ENCODE data around the gene SAP25.
"Not testable (repeated sequence)": the region's sequence is repeated elsewhere in the genome, so short reads cannot be mapped to it uniquely, and the experiment has no call there.

The SAP25 gene

DNA sequence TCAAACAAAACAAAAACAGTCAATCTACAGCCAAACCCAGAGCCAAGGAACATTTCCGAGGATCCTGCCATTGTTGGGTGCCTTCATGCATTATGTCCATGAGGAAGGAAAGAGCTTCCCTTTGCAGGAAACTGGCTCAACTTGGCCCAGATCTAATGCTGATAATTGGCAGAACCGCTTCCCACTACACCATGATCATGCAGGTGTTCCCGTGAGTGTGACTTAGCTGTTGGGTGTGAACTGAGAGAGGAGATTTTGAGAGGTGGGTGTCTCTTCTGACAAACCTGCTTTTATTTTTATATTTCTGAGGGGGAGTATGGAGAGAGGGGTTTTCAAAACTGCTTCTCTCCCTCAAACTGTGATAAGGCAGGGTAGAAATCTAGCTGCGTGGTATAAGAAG is 14.6 kb downstream of the SAP25 start:
- no peak for ATAC-seq

DNA sequence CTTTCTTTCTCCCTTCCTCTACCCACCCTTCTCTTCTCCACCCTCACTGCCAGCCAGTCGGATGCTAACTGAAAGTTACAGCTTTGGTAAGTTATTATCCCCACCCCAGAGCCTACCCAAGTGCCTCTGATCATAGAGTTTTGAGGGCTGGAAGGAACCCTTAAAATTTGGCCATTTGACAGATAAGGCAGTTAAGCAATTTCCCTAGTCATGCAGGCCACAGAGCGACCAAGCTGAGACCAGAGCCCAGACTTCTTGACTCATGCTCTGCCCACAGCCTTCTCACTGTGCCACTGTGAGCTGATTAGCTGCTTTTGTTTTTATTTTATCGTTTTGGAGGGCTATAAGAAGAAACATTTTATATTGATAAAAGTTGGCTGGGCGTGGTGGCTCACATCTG is 17.2 kb downstream of the SAP25 start:
- ATAC-seq, result no peak

DNA sequence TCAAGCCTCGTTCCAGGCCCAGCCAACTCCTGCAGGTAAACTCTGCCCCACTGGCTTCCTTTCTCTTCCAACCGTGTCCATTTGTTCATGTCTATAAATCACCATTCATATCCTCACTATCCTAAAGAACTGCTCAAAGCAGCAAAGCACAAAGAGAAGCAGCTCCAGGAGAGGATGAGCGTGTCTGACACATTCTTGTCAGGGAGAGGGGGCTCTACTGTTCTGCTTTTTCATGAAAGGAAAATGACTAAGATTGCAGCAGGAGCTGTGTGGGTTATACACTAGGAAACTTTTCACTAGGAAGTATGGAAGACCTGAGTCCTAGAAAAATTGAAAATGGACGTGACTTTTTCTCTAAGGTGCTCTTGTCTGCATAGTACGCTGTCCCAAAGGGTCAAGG is 18.0 kb downstream of the SAP25 start:
- no peak for ATAC-seq

DNA sequence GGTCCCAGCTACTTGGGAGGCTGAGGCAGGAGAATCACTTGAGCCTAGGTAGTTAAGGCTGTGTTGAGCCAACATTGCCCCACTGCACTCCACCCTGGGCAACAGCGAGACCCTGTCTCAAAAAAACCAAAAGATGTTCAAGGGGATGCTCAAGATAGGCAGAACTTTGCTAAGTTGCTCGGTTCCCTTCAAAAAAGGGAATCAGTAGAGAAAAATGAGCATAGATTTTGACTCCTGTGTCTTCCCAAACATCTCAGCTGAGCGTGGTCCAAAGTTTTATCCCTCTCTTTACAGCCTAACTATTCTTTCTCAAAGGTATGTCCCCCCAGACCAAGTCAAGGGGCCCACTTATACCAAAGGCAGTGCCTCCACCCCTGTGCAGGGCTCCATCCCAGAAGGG is 20.7 kb downstream of the SAP25 start:
- no peak for ATAC-seq

DNA sequence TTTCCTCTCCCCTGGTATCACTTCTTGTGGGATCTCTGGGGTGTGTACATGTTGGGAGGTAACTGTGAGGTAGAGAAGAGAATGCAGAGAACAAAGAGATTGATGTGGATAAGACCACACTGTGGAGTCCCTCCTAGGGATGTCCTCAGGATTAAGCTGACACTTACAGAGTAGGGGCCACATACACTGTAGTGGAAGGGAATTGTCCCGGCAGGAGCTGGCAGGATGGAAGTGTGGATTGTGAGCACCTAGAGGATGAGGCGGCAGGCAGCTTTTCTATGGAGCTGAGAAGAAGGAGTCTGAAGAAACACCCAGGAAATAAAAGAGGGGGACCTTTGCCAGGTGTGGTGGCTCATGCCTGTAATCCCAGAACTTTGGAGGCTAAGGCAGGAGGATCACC is 21.2 kb downstream of the SAP25 start:
- ATAC-seq, result no peak

DNA sequence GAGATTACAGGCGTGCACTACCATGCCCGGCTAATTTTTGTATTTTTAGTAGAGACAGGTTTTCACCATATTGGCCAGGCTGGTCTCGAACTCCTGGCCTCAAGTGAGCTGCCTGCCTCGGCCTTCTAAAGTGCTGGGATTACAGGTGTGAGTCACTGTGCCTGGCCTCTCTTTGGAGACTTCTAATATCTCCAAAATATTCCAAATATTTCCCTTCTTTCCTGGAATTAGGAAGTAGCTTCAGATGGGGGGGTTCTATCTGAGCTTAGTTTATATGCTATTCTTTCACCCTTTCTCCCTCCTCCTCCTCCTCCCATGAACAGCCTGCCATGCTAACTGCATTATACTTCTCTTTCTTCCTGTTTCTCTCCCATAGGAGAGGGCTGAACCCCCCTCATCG is 25.3 kb downstream of the SAP25 start:
- ATAC-seq, result not testable (repeated sequence)

DNA sequence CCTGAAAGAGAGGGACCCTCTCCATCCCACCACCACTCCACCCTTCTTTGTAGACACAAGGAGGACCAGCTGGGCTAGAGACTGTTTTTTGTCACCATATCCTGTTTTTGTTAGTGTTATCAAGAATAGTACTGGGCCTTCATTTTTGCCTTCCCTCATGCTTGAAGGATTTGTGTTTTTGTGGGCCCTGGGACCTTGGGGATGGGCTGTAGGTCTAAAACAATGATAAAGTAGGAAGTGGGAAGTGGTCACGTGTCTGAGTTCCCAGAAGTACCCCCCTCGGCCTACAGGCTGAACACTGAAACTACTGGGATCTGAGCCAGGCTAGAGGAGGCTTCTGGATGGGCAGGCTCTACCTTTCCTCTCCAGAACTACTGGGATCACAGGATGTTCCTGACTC is 25.8 kb downstream of the SAP25 start:
- no peak for ATAC-seq

DNA sequence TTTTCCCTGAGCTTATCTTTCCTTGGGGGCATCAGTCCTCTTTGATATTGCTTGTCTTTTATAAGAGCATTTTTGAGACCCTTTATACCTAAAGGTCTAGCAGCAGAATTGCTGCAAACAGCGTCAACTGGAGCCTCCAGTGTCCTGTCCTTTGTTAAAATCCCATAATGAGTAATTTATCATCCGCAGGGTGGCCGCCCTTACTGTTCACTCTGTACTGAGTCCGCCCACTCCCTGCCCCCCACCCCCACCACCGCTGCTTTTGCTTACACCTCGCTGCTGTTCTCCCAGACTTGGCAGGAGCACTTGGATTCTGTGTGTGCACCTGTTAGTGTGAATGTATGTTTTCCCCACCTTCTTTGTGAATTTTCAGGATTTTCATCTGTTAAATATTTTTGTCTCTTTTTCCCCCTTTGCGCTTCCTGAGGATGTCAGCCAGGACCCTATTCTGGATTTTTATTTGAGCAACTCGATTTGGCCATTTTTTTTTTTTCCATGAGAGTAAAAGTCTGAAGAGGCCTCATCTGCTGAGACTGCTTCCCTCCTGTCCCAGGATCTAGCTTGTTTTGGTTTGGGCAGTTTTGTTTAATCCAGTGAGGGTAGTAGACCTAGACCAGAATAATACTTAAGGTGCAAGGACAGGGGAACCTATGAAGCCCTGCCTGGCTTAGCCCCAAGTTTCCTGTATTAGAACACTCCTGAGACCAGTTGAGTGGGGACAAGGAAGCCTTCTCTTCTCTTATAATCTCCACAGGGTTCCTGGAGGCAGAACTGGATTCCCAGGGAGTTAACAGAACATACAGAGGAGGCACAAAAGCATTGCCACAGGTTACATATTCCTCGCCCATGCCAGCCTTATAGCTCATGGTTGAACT is 26.5 kb downstream of the SAP25 start:
- ATAC-seq, result no peak

DNA sequence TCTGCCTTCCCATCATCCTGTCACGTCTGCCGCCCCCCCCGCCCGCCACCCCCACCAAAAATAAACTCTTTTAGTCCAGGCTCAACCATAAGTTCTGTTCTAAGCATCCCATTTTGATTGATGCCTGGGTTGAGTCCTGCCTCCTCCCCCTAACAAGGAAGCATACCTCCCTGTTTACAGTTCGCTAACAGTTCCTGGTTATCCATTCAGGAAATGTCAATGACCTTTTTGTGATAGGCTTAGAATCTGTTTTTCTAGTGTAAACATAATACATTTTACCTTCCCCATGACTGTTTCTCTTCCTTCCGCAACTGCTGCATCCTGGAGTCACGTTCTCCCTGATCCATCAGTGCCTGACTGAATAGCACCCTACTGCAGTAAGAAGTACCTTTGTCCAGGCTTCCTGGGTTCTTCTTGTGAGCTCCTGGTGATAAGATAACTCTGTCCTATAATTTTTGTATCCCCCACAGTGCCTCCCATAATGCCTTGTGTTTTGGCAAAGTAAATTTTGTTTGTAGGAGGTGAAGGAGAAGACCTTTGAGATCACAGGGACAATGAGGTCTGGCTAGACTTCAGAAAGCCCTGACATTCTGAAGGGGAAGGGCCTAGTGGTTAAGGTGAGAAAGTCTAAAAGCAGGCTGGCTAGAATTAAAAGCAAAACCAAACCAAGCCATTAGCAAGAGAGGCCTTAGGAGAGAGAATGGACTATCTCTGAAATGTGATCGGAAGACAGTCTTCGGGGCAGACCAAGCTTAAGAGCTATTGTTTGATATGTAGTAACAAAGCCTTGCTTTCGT is 27.4 kb downstream of the SAP25 start:
- peak; percentile 27 to 29 for ATAC-seq

DNA sequence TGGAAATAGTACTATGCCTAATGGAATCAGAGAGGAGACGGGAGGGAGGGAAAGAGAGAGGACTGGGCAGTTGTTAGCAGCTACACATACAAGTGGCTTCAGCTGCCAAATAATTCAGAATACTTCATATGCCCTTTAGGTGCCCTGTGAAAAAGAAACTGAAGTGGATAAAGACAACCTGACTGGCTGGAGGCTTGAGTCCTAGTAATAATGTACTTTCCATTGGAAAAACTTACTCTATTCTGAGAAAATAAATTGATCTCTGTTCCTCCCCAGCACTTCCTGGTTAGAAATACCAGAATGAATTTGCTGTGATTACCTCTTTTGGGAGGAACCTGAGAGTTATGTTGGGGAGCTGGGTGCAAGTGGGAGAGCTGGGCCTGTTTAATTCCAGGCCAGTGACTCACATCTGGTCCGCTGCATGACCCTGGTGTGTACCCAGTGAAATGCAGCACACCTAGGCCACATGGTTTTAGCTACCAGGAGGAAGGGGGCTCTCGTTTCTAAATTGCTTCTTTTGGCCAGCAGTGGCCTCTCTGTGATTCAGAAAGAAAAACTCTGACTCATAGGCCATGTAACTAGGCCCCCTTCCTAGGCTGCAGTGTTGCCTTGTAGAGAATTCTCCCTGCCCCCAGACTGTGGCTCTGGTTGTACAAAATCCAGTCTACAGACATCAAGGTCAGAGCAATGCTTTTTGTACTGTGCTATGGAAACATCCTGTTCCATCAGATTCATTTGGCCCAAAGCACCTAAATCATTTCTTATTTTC is 28.2 kb downstream of the SAP25 start:
- peak; percentile 77 to 80 for ATAC-seq

DNA sequence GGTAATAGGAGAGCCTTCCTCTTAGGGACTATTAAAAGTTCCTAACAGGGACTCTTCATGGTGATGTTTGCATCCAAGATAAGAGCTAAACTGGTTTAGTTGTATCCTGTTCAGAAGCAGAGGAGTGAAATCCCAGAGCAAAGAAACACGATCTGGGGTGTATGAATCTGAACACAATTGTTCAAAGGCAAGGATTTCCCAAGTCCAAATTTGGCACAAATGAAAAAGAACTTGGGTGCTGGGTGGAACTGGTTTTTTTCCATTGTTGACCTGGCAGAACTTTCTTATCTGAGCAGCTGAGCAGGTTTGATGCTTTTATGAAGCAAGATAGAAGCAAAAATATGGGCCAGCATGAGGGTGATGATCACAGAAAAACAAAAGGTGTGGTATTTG is 28.7 kb downstream of the SAP25 start:
- ATAC-seq, result no peak

DNA sequence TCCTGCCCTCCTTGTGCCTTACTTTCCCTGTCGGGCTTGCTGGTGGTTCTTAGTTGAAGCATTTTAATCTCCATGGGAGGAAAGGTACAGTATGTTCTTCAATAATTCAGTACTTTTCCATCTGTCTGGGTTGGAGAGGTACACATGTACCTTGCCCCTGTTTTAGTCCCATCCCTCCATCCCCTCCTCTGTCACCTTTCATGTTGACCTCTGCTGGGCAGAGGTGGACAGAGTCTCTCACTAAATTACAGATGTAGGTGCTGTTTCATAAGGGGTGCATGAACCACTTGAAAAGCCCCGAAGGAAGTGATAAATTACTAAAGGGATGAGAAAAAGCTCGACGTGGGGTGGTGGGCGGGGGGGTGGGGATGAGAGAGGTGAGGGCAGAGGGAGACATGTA is 29.3 kb downstream of the SAP25 start:
- ATAC-seq, result no peak

DNA sequence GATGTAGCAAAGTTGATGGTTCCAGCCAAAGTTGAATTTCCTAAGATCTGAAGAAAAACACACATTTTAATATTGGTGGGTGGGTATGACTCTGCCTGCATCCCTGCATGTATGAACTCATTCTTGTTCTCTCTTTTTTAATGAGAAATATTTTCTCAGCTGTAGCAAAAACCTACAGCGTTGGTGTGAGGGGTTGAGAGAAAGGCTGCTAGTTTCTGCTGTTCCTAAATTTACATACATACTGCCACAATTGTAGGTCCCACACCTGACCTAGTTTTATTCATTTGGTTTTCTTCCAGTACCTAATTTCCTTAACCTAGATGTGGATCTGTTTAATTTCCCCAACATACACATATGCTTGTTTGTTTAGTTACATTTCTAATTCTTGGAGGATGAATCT is 30.1 kb downstream of the SAP25 start:
- no peak for ATAC-seq

DNA sequence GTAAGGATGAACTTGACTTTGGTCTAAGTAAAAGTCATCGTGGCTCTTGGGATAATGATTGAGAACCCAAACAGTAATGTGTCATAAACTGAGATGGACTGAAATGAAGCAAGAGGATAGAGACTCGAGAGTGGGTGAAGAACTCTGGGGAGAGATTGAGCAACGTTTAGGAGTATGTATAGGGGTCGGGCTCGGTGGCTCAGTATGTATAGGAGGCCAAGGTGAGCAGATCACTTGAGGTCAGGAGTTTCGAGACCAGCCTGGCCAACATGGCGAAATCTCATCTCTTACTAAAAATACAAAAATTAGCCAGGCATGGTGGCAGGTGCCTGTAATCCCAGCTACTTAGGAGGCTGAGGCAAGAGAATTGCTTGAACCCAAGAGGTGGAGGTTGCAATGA is 32.4 kb downstream of the SAP25 start:
- not testable (repeated sequence) for ATAC-seq

DNA sequence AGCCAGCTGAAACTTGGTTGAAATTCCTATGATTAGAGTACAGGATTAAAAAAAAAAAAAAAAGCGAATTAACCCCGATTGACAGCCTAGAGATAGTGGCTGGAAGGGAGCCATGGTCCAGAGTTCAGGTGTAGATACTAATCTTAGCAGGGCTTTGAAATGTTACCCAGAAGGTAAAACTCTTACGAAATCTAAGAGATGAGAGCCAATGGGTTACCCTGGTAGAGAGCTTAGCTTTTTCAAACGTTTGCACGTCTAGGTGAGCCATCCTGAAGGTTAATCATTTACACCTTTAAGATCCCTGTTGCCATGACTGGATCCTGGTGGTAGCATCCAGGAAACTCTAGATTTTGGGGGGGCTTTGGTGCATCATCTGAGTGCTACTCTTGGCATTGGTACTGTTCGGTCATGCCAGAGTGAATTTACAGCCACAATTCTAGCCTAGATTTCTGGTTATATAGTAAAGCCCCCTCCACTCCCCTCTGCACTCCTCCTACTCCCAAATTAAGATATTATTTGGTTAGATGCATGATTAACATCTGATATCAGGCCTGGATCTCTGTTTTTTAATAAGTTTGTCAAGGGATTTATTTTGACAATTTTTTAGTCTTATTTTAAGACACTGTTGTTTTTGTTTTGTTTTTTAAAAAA is 33.5 kb downstream of the SAP25 start:
- ATAC-seq, result no peak

DNA sequence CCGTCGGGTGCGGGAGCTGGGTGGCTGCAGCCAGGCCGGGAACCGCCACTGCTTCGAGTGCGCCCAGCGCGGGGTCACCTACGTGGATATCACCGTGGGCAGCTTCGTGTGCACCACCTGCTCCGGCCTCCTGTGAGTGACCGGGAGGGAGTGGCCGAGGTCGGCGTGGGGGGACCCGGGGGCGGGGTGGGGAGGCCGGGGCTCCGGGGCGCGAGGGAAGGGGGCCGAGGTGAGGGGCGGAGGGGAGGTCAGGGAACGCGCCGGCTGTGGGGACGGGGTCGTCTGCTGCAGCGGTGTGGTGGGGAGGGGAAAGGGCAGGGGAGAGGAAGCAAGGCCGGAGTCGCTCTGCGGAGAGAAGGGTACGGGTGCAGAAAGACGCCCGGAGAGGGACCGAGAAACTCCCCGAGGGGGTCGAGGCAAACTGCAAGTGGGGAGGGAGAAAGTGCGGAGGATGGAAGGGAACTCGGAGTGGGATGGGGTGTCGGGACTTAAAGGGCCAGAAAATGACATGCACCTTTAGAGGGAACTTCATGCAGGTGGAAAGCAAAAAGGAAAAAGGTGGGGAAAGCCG is 34.2 kb downstream of the SAP25 start:
- ATAC-seq, result no peak

DNA sequence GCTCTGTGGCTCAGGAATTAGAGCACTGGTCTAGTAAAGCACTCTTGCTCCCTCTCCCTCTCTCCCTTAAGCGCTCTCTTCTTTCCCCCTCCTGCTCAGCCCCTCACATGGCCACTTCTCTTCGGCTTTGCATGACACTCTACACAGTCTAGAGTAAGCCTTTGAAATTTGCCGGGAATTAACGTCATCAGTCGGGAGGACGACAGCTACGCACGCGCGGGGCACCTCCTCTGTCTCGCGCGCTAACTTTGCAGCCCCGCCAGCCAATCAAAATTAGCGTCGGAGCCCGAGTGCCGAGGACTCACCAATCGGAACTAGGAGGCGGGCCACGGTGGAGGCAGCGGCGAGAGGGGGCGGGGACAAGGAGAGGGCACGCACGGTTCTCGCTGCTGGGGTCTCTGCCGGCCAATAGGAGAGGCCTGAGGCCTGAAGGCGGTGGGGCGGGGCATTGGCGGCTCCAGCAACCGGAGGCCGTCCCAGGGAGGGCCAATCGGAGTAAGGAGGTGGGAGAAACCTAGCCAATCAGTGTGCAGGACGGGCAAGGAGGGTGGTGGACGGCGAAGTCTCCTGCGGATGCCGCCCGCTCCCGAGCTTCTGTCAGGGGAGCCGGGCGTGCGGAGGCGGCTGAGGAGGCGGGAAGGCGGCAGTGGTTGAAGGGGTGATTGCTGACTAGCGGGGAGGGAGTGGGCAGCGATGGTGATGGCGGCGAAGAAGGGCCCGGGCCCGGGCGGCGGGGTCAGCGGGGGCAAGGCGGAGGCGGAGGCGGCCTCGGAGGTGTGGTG is 34.9 kb downstream of the SAP25 start, which contains the start of gene AGFG2:
TSS of gene AGFG2 (plus strand) at position 550 of the 782 bp plus-strand sequence. CDS start at position 694, 144 bp downstream.
- peak; percentile 95 to 96 for ATAC-seq

DNA sequence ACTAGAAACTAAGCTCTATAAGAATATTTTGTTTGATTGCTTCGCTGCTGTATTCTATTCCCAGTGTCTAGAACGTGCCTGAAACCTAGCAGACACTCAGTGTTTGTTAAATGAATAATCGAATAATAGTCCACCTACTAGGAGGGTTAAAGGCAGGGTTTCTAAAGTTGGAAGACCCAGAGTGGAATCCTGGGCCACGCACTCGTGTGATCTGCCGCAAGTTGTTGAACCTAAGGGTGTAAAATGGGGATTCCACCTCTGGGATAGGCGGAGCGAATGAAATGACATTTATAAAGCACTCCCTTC is 35.4 kb downstream of the SAP25 start:
- no peak for ATAC-seq

DNA sequence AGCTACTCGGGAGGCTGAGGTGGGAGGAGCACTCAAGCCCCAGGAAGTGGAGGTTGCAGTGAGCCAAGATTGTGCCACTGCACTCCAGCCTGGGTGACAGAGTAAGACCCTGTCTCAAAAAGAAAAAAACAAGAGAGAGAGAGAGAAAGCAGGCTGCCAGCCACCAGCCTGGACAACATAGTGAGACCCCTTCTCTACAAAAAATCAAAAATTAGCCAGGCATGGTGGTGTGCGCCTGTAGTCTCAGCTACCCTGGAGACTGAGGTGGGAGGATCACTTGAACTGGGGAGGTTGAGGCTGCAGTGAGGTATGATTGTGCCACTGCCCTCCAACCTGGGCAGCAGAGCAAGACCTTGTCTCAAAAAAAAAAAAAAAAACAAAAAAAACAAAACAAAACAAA is 37.0 kb downstream of the SAP25 start:
- not testable (repeated sequence) for ATAC-seq

DNA sequence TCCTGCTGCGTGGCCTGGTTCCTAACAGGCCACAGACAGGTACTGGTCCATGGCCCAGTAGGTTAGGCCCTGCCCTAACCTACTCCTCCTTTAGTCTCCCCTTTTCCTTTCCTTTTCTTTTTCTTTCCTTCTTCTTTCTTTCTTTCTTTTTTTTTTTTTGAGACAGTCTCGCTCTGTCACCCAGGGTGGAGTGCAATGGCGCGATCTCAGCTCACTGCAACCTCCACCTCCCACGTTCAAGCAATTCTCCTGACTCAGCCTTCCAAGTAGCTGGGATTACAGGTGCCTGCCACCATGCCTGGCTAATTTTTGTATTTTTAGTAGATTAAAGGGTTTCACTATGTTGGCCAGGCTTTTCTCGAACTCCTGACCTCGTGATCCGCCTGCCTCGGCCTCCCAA is 37.7 kb downstream of the SAP25 start:
- not testable (repeated sequence) for ATAC-seq

DNA sequence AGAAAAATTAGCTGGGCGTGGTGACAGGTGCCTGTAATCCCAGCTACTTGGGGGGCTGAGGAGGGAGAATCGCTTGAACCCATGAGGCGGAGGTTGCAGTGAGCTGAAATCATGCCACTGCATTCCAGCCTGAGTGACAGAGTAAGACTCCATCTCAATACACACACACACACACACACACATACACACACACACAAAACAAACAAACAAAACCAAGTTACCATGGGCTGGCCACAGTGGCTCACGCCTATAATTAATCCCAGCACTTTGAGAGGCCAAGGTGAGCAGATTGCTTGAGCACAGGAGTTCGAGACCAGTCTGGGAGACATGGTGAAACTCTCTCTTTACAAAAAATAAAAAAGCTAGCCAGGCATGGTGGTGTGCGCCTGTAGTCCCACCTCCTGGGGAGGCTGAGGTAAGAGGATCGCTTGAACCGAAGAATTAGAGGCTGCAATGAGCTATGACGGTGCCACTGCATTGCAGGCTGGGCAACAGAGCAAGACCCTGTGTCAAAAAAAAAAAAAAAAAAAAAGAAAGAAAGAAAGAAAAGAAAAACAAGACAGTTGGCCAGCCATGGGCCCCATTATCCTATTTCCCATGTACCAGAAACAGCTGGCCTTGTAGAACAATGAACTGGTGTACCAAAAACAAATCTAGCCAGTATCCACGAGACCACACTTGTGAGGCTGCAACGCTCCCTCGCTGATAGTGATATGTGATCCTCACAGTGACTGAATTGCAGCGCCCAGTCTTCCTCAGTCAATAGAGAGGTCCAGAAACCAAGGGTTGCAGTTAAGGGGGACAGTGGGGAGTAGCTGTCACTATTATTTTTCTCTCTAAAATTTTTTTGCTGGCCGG is 41.3 kb downstream of the SAP25 start:
- ATAC-seq, result no peak

All from activated CD4-positive, CD25-positive, alpha-beta regulatory T cell treated with anti-CD3 and anti-CD28 coated beads, Interleukin-2, amount 50 U/mL, for 24 hours (primary cell).